OCI-LY7 (cell line): ENCODE results near the gene TMEM131L.

Experiments used
- EZH2phosphoT487 ChIP-seq: fragments of 200-600 bp; sonication (generic); IDR thresholded peaks from 2 replicates; pipeline ENCODE4 v1.6.1; 2018; ENCODE audit warnings: low read depth, borderline replicate concordance, mild to moderate bottlenecking, mixed run types, antibody characterized with exemption, low read length, moderate library complexity, mixed read lengths
- TF ChIP-seq, protein P1 (sequence below): fragments of 200-600 bp; sonication (generic); conservative IDR thresholded peaks from 2 replicates; pipeline ENCODE4 v1.5.1; 2014; ENCODE audit warnings: mild to moderate bottlenecking, antibody characterized with exemption, low read length, moderate library complexity, mixed read lengths

DNA sequence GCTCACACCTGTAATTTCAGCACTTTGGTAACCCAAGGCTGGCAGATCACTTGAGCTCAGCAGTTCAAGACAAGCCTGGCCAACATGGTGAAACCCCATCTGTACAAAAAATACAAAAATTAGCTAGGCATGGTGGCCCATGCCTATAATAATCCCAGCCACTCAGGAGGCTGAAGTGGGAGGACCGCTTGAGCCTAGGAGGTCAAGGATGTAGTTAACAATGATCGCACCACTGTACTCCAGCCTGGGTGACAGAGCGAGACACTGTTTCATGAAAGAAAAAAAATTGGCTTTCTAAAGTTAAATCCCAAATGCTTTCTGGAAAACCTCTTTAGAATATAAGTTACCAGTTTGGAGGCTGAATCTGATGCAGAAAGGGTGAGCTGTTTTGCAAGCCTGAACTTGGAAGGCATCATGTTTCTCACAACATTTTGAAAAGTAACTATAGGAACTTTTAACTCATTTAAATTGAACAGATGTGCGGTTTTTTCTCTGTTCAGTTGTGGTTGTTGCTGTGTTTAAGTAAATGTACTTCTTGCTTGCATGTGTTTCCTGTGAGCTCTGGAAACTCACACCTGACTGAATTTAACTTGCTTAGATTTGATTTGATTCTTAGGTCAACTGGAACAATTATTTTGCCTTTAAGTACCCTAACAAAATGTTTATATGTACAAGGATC is 39.8 kb upstream of the TMEM131L start:
- TF ChIP-seq, protein P1, sequence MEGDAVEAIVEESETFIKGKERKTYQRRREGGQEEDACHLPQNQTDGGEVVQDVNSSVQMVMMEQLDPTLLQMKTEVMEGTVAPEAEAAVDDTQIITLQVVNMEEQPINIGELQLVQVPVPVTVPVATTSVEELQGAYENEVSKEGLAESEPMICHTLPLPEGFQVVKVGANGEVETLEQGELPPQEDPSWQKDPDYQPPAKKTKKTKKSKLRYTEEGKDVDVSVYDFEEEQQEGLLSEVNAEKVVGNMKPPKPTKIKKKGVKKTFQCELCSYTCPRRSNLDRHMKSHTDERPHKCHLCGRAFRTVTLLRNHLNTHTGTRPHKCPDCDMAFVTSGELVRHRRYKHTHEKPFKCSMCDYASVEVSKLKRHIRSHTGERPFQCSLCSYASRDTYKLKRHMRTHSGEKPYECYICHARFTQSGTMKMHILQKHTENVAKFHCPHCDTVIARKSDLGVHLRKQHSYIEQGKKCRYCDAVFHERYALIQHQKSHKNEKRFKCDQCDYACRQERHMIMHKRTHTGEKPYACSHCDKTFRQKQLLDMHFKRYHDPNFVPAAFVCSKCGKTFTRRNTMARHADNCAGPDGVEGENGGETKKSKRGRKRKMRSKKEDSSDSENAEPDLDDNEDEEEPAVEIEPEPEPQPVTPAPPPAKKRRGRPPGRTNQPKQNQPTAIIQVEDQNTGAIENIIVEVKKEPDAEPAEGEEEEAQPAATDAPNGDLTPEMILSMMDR = no peak
- TF ChIP-seq EZH2phosphoT487 = no peak
